ENCODE measurements around the gene CDK5. TPM values are rescaled to one million over a fixed set of nuclear protein-coding genes. Genes with fewer than 3 reads are reported as not detected.
A peak's percentile ranks its signal among the peaks of the same experiment; 100 is the strongest.

The CDK5 gene
- total and polyA plus RNA-seq, 2 of the 13 experiments (the other 11 are each of a cell fraction or from before 2014, with no cell fraction given), result 16.4 to 21.3 TPM

DNA sequence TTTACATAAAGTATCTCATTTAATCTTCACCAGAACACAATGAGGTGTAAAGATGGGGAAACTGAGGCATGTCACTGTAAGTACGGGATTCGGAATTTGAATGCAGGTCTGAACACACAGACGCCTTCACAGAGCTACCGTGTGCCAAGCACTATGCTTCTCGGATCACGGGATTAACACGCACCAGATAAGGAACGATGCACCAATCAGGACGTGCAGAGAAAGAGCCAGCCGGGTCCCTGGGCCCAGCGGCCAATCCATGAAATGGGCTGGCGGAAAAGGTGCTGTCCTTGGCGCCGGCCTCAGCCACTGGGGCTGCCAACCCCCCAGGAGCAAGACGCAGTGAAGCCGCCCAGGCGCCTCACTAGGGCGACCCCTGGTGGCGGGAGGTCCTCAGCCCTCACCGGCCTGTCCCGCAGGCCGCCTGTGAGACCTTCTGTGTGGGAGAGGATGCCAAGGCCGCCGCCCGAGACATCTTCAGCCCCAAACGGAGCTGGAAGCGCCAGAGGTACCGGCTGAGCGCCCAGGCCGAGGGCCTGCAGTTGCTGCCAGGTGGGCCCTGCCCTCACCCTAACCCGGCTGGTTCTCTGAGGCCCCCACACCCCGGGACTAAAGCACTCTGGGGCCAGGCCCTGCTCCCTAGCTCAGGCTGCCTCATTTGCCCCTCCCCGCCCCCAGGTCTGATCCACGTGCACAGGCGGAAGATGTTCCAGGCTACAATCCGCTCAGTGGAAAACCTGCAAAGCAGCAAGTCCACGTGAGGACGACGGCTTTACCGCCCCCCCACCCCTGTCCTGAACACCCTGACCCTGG is 49.0 kb downstream of the CDK5 start (continued):
- no peak; the same call in 1 of the 2 replicates for TF ChIP-seq ZNF512B (CRISPR knock-in tag; IDR thresholded peaks at IDR 0.05; ENCODE audit: borderline replicate concordance)
- TF ChIP-seq RAD21 (CRISPR knock-in tag; IDR thresholded peaks at IDR 0.05), result peak; percentile 46
- peak; percentile 16; the same call in 1 of the 2 replicates for TF ChIP-seq HDAC1 (CRISPR knock-in tag; IDR thresholded peaks at IDR 0.05)
- no peak for TF ChIP-seq ZNF296 (CRISPR knock-in tag; conservative IDR thresholded peaks at IDR 0.05)
- TF ChIP-seq JUN (CRISPR knock-in tag; IDR thresholded peaks at IDR 0.05), result no peak
- no peak for TF ChIP-seq ZNF33B (CRISPR knock-in tag; IDR thresholded peaks at IDR 0.05)
- no peak for TF ChIP-seq ZBTB21 (CRISPR knock-in tag; IDR thresholded peaks at IDR 0.05)
- TF ChIP-seq ZMAT3 (CRISPR knock-in tag; conservative IDR thresholded peaks at IDR 0.05), result no peak
- no peak for TF ChIP-seq ZNF737 (CRISPR knock-in tag; IDR thresholded peaks at IDR 0.05; ENCODE audit: borderline replicate concordance)
- TF ChIP-seq SAFB2 (CRISPR knock-in tag; IDR thresholded peaks at IDR 0.05; ENCODE audit: borderline replicate concordance, low read depth), result no peak
- TF ChIP-seq, protein P1, sequence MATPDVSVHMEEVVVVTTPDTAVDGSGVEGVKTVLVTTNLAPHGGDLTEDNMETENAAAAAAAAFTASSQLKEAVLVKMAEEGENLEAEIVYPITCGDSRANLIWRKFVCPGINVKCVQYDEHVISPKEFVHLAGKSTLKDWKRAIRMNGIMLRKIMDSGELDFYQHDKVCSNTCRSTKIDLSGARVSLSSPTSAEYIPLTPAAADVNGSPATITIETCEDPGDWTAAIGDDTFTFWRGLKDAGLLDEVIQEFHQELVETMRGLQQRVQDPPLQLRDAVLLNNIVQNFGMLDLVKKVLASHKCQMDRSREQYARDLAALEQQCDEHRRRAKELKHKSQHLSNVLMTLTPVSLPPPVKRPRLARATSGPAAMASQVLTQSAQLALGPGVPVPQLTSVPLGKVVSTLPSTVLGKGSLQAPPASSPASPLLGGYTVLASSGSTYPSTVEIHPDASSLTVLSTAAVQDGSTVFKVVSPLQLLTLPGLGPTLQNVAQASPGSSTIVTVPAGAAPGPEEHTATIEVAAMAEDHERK (CRISPR knock-in tag; IDR thresholded peaks at IDR 0.05; ENCODE audit: low read depth), result no peak
- TF ChIP-seq ZBTB3 (CRISPR knock-in tag; IDR thresholded peaks at IDR 0.05; ENCODE audit: borderline replicate concordance, low read depth), result no peak
- no peak for TF ChIP-seq JUNB (CRISPR knock-in tag; IDR thresholded peaks at IDR 0.05; ENCODE audit: borderline replicate concordance)
- TF ChIP-seq ZBTB33 (CRISPR knock-in tag; IDR thresholded peaks at IDR 0.05), result peak; percentile 90
- TF ChIP-seq ZNF253 (CRISPR knock-in tag; IDR thresholded peaks at IDR 0.05; ENCODE audit: borderline replicate concordance), result no peak
- TF ChIP-seq, protein P2, sequence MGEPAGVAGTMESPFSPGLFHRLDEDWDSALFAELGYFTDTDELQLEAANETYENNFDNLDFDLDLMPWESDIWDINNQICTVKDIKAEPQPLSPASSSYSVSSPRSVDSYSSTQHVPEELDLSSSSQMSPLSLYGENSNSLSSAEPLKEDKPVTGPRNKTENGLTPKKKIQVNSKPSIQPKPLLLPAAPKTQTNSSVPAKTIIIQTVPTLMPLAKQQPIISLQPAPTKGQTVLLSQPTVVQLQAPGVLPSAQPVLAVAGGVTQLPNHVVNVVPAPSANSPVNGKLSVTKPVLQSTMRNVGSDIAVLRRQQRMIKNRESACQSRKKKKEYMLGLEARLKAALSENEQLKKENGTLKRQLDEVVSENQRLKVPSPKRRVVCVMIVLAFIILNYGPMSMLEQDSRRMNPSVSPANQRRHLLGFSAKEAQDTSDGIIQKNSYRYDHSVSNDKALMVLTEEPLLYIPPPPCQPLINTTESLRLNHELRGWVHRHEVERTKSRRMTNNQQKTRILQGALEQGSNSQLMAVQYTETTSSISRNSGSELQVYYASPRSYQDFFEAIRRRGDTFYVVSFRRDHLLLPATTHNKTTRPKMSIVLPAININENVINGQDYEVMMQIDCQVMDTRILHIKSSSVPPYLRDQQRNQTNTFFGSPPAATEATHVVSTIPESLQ (CRISPR knock-in tag; conservative IDR thresholded peaks at IDR 0.05), result no peak
- no peak for TF ChIP-seq POLR2A (IDR thresholded peaks at IDR 0.05; ENCODE audit: insufficient read depth in 1 of 2, low read depth in 2 of 2, low read length in 2 of 2)
- TF ChIP-seq, protein P3, sequence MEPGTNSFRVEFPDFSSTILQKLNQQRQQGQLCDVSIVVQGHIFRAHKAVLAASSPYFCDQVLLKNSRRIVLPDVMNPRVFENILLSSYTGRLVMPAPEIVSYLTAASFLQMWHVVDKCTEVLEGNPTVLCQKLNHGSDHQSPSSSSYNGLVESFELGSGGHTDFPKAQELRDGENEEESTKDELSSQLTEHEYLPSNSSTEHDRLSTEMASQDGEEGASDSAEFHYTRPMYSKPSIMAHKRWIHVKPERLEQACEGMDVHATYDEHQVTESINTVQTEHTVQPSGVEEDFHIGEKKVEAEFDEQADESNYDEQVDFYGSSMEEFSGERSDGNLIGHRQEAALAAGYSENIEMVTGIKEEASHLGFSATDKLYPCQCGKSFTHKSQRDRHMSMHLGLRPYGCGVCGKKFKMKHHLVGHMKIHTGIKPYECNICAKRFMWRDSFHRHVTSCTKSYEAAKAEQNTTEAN (CRISPR knock-in tag; conservative IDR thresholded peaks at IDR 0.05), result no peak
- TF ChIP-seq ZNF549 (CRISPR knock-in tag; IDR thresholded peaks at IDR 0.05), result no peak
- TF ChIP-seq HNRNPK (IDR thresholded peaks at IDR 0.05; ENCODE audit: low read depth, low read length, poor library complexity, severe bottlenecking), result no peak

Measured in HepG2 (cell line).